LHCN-M2 (cell line): ENCODE results near the gene DNAAF8. TPM values are rescaled to one million over a fixed set of nuclear protein-coding genes. Genes with fewer than 3 reads are reported as not detected.
A peak's percentile ranks its signal among the peaks of the same experiment; 100 is the strongest.

Source experiments
- DNase-seq: peaks from one replicate; pipeline ENCODE4 v3.0.0-alpha.2; 2012; ENCODE audit warnings: low read depth
- total RNA-seq: library from RNA; depleted of rRNA; stranded (reverse); fragments of >200 nt; gene quantifications from 2 replicates; pipeline ENCODE4 v1.2.3, GENCODE V29; 2014

Gene DNAAF8
- total RNA-seq, 1 experiment from 2014 or later = 0.98 TPM

- no peak for DNase-seq
Observed at GRCh38 chr16:4695473-4696171, 38.7 kb upstream of the DNAAF8 start.

- no peak for DNase-seq
Observed at GRCh38 chr16:4696172-4696904, 38.0 kb upstream of the DNAAF8 start.

- DNase-seq = no peak
Observed at GRCh38 chr16:4696905-4697847, 37.2 kb upstream of the DNAAF8 start.

GRCh38 chr16:4697848-4698291, 36.5 kb upstream of the DNAAF8 start:
- no peak for DNase-seq

- DNase-seq = no peak
Observed at GRCh38 chr16:4698321-4699045, 35.9 kb upstream of the DNAAF8 start.

- DNase-seq = no peak
Observed at GRCh38 chr16:4699046-4699556, 35.2 kb upstream of the DNAAF8 start.

- peak; percentile 16 for DNase-seq
Observed at GRCh38 chr16:4700380-4700996, 33.8 kb upstream of the DNAAF8 start.

- DNase-seq = no peak
Observed at GRCh38 chr16:4700997-4701743, 33.2 kb upstream of the DNAAF8 start.

GRCh38 chr16:4701791-4702465, 32.4 kb upstream of the DNAAF8 start:
- no peak for DNase-seq

GRCh38 chr16:4702466-4702808, 31.9 kb upstream of the DNAAF8 start:
- no peak for DNase-seq

GRCh38 chr16:4703906-4704305, 30.4 kb upstream of the DNAAF8 start:
- DNase-seq = no peak

GRCh38 chr16:4704491-4704890, 29.8 kb upstream of the DNAAF8 start:
- DNase-seq = no peak

- DNase-seq = no peak
Observed at GRCh38 chr16:4704913-4705312, 29.4 kb upstream of the DNAAF8 start.

- DNase-seq = no peak
Observed at GRCh38 chr16:4706871-4707270, 27.5 kb upstream of the DNAAF8 start.

- peak; percentile 83 for DNase-seq
Observed at GRCh38 chr16:4709481-4709880, 24.9 kb upstream of the DNAAF8 start.

GRCh38 chr16:4713663-4714501, 20.5 kb upstream of the DNAAF8 start:
- DNase-seq = no peak

GRCh38 chr16:4714996-4715395, 19.3 kb upstream of the DNAAF8 start:
- DNase-seq = peak; percentile 45

- DNase-seq = no peak
Observed at GRCh38 chr16:4718466-4718865, 15.9 kb upstream of the DNAAF8 start.
